SK-N-SH (cell line): ENCODE results near the gene CR1L. TPM values are rescaled to one million over a fixed set of nuclear protein-coding genes. Genes with fewer than 3 reads are reported as not detected.
A peak's percentile ranks its signal among the peaks of the same experiment; 100 is the strongest.
"Not testable (repeated sequence)": the region's sequence is repeated elsewhere in the genome, so short reads cannot be mapped to it uniquely, and the experiment has no call there.

ENCODE experiments used
- CTCF ChIA-PET: fragments of 300-600, 350-600 bp; formaldehyde crosslinking; extraction: SDS; loops from one replicate; lab custom pipeline; 2021; lab: Yijun Ruan, JAX
- POLR2A ChIA-PET: fragments of 350-600 bp; sonication (Branson Sonifier 250); formaldehyde crosslinking; extraction: SDS; loops from one replicate; lab custom pipeline; 2020; ENCODE audit warnings: antibody characterized with exemption, inconsistent platforms; lab: Yijun Ruan, JAX
- DNase-seq: peaks from one replicate; pipeline ENCODE4 v3.0.0; 2012
- H2AFZ ChIP-seq: fragments of 200-600 bp; sonication (generic); 2 replicates; pipeline ENCODE4 v1.8.1; 2016; ENCODE audit warnings: antibody characterized with exemption, mild to moderate bottlenecking, low read depth
- H3F3A ChIP-seq: fragments of 200-600 bp; sonication (generic); replicated peaks from 2 replicates; pipeline ENCODE3; 2016; ENCODE audit warnings: antibody characterized with exemption, mild to moderate bottlenecking; ENCODE audit not compliant: insufficient read depth
- H3K27ac ChIP-seq, 2 experiments: fragments of 200-500 bp in 1 of 2; fragments of 200-600 bp in 1 of 2; sonication (Bioruptor generic) in 1 of 2; sonication (generic), shearing (Covaris generic) in 1 of 2; 2 replicates each; pipeline versions ENCODE4 v1.5.1 to v1.6.1; 2014 to 2016; ENCODE audit warnings: low read depth in 2 of 2, inconsistent platforms in 1 of 2, low read length in 1 of 2, mild to moderate bottlenecking in 1 of 2, mixed read lengths in 1 of 2
- H3K27me3 ChIP-seq: fragments of 200-600 bp; sonication (generic), shearing (Covaris generic); 2 replicates; pipeline ENCODE4 v1.6.1; 2016; ENCODE audit warnings: mixed run types; ENCODE audit not compliant: insufficient read depth
- H3K36me3 ChIP-seq, 2 experiments: fragments of 200-500 bp in 1 of 2; fragments of 200-600 bp in 1 of 2; sonication (Bioruptor generic) in 1 of 2; sonication (generic) in 1 of 2; replicated peaks in 1 of 2; 2 replicates each; pipeline versions ENCODE3 to v1.5.1; 2014 to 2016; ENCODE audit warnings: low read length in 1 of 2, mild to moderate bottlenecking in 1 of 2; ENCODE audit not compliant: insufficient read depth in 2 of 2, control insufficient read depth in 1 of 2
- H3K4me1 ChIP-seq, 2 experiments: fragments of 200-500 bp in 1 of 2; fragments of 200-600 bp in 1 of 2; sonication (Bioruptor generic) in 1 of 2; sonication (generic), shearing (Covaris generic) in 1 of 2; 2 replicates each; pipeline versions ENCODE4 v1.5.1 to v1.6.1; 2014 to 2016; ENCODE audit warnings: low read depth in 1 of 2, low read length in 1 of 2, mixed run types in 1 of 2; ENCODE audit not compliant: insufficient read depth in 2 of 2, control insufficient read depth in 1 of 2
- H3K4me2 ChIP-seq: fragments of 200-600 bp; sonication (generic), shearing (Covaris generic); 2 replicates; pipeline ENCODE4 v1.6.1; 2017; ENCODE audit warnings: mixed run types
- H3K4me3 ChIP-seq, 2 experiments: fragments of 200-500 bp in 1 of 2; fragments of 200-600 bp in 1 of 2; sonication (Bioruptor generic) in 1 of 2; sonication (generic), shearing (Covaris generic) in 1 of 2; 2 replicates each; pipeline versions ENCODE4 v1.5.1 to v1.8.1; 2014 to 2016; ENCODE audit warnings: low read depth in 2 of 2, inconsistent platforms in 1 of 2, low read length in 1 of 2, mild to moderate bottlenecking in 1 of 2, mixed read lengths in 1 of 2, moderate library complexity in 1 of 2
- H3K79me2 ChIP-seq: fragments of 200-600 bp; sonication (generic); 2 replicates; pipeline ENCODE4 v1.8.1; 2017; ENCODE audit warnings: mild to moderate bottlenecking; ENCODE audit not compliant: insufficient read depth
- H3K9ac ChIP-seq: fragments of 200-600 bp; sonication (generic); 2 replicates; pipeline ENCODE4 v1.6.1; 2017; ENCODE audit warnings: mixed run types
- H3K9me2 ChIP-seq: fragments of 200-600 bp; sonication (generic); 2 replicates; pipeline ENCODE4 v1.6.1; 2017; ENCODE audit warnings: mixed run types
- H3K9me3 ChIP-seq: fragments of 200-600 bp; sonication (generic); 2 replicates; pipeline ENCODE4 v1.6.1; 2017; ENCODE audit warnings: mixed run types, mild to moderate bottlenecking, moderate library complexity
- H4K20me1 ChIP-seq: fragments of 200-600 bp; sonication (generic); 2 replicates; pipeline ENCODE4 v1.6.1; 2017; ENCODE audit warnings: mild to moderate bottlenecking, mixed run types; ENCODE audit not compliant: insufficient read depth
- CHD2 ChIP-seq: fragments of 150-350 bp; IDR thresholded peaks from 2 replicates; pipeline ENCODE4 v1.6.1; 2018; ENCODE audit warnings: low read length; ENCODE audit not compliant: partially characterized antibody
- ELF1 ChIP-seq: IDR thresholded peaks from 2 replicates; pipeline ENCODE4 v1.4.0; 2012
- EP300 ChIP-seq, 2 experiments: IDR thresholded peaks; 2 replicates each; pipeline versions ENCODE4 v1.4.0 to v1.6.1; 2012; ENCODE audit warnings: borderline replicate concordance in 1 of 2, low read depth in 1 of 2, low read length in 1 of 2
- EZH2phosphoT487 ChIP-seq: fragments of 200-600 bp; sonication (generic); IDR thresholded peaks from 2 replicates; pipeline ENCODE4 v1.6.1; 2017; ENCODE audit warnings: low read depth, mixed run types, mild to moderate bottlenecking, antibody characterized with exemption, moderate library complexity, borderline replicate concordance
- FOXJ3 ChIP-seq: sonication (generic); formaldehyde crosslinking; IDR thresholded peaks from 2 replicates; pipeline ENCODE4 v1.5.1; 2020; ENCODE audit warnings: mild to moderate bottlenecking, missing genetic modification reagents
- FOXM1 ChIP-seq: IDR thresholded peaks from 2 replicates; pipeline ENCODE4 v1.4.0; 2012; ENCODE audit warnings: low read depth, mild to moderate bottlenecking
- GATA2 ChIP-seq: sonication (generic); formaldehyde crosslinking; IDR thresholded peaks from 2 replicates; pipeline ENCODE4 v1.5.0; 2020; ENCODE audit warnings: mild to moderate bottlenecking, missing genetic modification reagents
- IRF3 ChIP-seq: fragments of 150-350 bp; IDR thresholded peaks from 2 replicates; pipeline ENCODE4 v1.6.1; 2016; ENCODE audit warnings: mild to moderate bottlenecking, low read depth, low read length
- JUND ChIP-seq: IDR thresholded peaks from 2 replicates; pipeline ENCODE4 v1.4.0; 2012
- MAX ChIP-seq: IDR thresholded peaks from 2 replicates; pipeline ENCODE4 v1.4.0; 2012; ENCODE audit warnings: low read depth
- NFIC ChIP-seq: IDR thresholded peaks from 2 replicates; pipeline ENCODE4 v1.4.0; 2012; ENCODE audit warnings: borderline replicate concordance
- POLR2AphosphoS5 ChIP-seq: IDR thresholded peaks from 2 replicates; pipeline ENCODE4 v1.6.1; 2012; ENCODE audit warnings: low read depth, low read length
- RXRA ChIP-seq: IDR thresholded peaks from 2 replicates; pipeline ENCODE4 v1.4.0; 2012; ENCODE audit warnings: low read depth, mild to moderate bottlenecking, borderline replicate concordance
- TAF1 ChIP-seq: IDR thresholded peaks from 2 replicates; pipeline ENCODE4 v1.6.1; 2012; ENCODE audit warnings: low read depth, mild to moderate bottlenecking, low read length, moderate library complexity, borderline replicate concordance
- TEAD4 ChIP-seq: IDR thresholded peaks from 2 replicates; pipeline ENCODE4 v1.4.0; 2012; ENCODE audit warnings: mild to moderate bottlenecking, borderline replicate concordance; ENCODE audit not compliant: insufficient read depth
- USF1 ChIP-seq: IDR thresholded peaks from 2 replicates; pipeline ENCODE4 v1.4.0; 2012; ENCODE audit warnings: low read depth, borderline replicate concordance
- ZBTB33 ChIP-seq: IDR thresholded peaks from 2 replicates; pipeline ENCODE4 v1.4.0; 2012; ENCODE audit warnings: low read depth, borderline replicate concordance
- WGBS: methylation state at CpG from one replicate; pipeline ENCODE4 v1.1.6; 2017; ENCODE audit warnings: low lambda C conversion rate; 5-methylcytosine and 5-hydroxymethylcytosine counted together
- polyA plus RNA-seq, 3 experiments: library from polyadenylated mRNA; depleted of rRNA; stranded (reverse); fragments of >200 nt; gene quantifications; 2 replicates each; pipeline ENCODE4 v1.2.3, GENCODE V29; 2012
- TF ChIP-seq, protein P1 (sequence below): IDR thresholded peaks from 2 replicates; pipeline ENCODE4 v1.6.1; 2012; ENCODE audit warnings: mild to moderate bottlenecking, low read depth, low read length, moderate library complexity
- TF ChIP-seq, protein P2 (sequence below): fragments of 150-350 bp; IDR thresholded peaks from 2 replicates; pipeline ENCODE4 v1.6.1; 2017; ENCODE audit warnings: antibody characterized with exemption, low read length, low read depth, borderline replicate concordance

The CR1L gene
- polyA plus RNA-seq, 1 of the 3 experiments (the other 2 are of a cell fraction) = not detected

- Histone ChIP-seq H3K27me3 (no peaks in the 10 kb centered on the region), H3K9ac (no peak overlapping the region), H2AFZ (peak overlapping the region; percentile 97), H3K27ac (no peak overlapping the region; a peak in 1 of 4 replicates), H3K4me3 (peak overlapping the region; percentile 87 to 99; a peak in 3 of 4 replicates), H3K36me3 (no peaks in the 10 kb centered on the region), H4K20me1 (peaks cover 21% of the 10 kb centered on the region), H3K9me2 (no peaks in the 10 kb centered on the region), H3F3A (no peaks in the 10 kb centered on the region), H3K4me1 (peaks cover 17 to 20% of the 10 kb centered on the region in 2 experiments; a peak in 3 of 4 replicates), H3K79me2 (peaks cover 38% of the 10 kb centered on the region), H3K9me3 (no peaks in the 10 kb centered on the region), H3K4me2 (peak overlapping the region; percentile 79)
- TF ChIP-seq, protein P1, sequence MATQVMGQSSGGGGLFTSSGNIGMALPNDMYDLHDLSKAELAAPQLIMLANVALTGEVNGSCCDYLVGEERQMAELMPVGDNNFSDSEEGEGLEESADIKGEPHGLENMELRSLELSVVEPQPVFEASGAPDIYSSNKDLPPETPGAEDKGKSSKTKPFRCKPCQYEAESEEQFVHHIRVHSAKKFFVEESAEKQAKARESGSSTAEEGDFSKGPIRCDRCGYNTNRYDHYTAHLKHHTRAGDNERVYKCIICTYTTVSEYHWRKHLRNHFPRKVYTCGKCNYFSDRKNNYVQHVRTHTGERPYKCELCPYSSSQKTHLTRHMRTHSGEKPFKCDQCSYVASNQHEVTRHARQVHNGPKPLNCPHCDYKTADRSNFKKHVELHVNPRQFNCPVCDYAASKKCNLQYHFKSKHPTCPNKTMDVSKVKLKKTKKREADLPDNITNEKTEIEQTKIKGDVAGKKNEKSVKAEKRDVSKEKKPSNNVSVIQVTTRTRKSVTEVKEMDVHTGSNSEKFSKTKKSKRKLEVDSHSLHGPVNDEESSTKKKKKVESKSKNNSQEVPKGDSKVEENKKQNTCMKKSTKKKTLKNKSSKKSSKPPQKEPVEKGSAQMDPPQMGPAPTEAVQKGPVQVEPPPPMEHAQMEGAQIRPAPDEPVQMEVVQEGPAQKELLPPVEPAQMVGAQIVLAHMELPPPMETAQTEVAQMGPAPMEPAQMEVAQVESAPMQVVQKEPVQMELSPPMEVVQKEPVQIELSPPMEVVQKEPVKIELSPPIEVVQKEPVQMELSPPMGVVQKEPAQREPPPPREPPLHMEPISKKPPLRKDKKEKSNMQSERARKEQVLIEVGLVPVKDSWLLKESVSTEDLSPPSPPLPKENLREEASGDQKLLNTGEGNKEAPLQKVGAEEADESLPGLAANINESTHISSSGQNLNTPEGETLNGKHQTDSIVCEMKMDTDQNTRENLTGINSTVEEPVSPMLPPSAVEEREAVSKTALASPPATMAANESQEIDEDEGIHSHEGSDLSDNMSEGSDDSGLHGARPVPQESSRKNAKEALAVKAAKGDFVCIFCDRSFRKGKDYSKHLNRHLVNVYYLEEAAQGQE = no peak
- no peak for TF ChIP-seq JUND
- no peak for TF ChIP-seq RXRA
- no peak for TF ChIP-seq ELF1
- TF ChIP-seq USF1 = no peak
- TF ChIP-seq GATA2 (CRISPR knock-in tag) = no peak
- TF ChIP-seq CHD2 = no peak
- TF ChIP-seq FOXJ3 (CRISPR knock-in tag) = no peak
- TF ChIP-seq EP300 (IDR thresholded peaks at IDR 0.05; ENCODE audit: borderline replicate concordance in 1 of 2, low read depth in 1 of 2, low read length in 1 of 2) = no peak
- no peak for TF ChIP-seq TEAD4
- TF ChIP-seq ZBTB33 = no peak
- TF ChIP-seq TAF1 = no peak
- TF ChIP-seq IRF3 = no peak
- TF ChIP-seq FOXM1 = no peak
- no peak for TF ChIP-seq NFIC
- no peak for TF ChIP-seq MAX
- no peak for TF ChIP-seq POLR2AphosphoS5
- TF ChIP-seq EZH2phosphoT487 = no peak
- TF ChIP-seq, protein P2, sequence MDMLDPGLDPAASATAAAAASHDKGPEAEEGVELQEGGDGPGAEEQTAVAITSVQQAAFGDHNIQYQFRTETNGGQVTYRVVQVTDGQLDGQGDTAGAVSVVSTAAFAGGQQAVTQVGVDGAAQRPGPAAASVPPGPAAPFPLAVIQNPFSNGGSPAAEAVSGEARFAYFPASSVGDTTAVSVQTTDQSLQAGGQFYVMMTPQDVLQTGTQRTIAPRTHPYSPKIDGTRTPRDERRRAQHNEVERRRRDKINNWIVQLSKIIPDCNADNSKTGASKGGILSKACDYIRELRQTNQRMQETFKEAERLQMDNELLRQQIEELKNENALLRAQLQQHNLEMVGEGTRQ = no peak
- no peak for DNase-seq
- CTCF ChIA-PET = interaction anchor here (5.8 kb wide), 1 partner anchor 46 kb away, joined by 35 read pairs; no protein-coding TSS in a partner anchor
- 85% methylated on average over 5 of the region's 5 CpGs for WGBS
- POLR2A ChIA-PET = no interaction called here
Observed at GRCh38 chr1:207750631-207751305, 105.8 kb downstream of the CR1L start.

- Histone ChIP-seq H3K4me3 (peak overlapping the region; percentile 87 to 99), H3K27ac (peak overlapping the region; percentile 72 to 90), H2AFZ (peak overlapping the region; percentile 97), H3K4me1 (peaks cover 17 to 20% of the 10 kb centered on the region in 2 experiments; a peak in 3 of 4 replicates), H4K20me1 (peaks cover 22% of the 10 kb centered on the region), H3K9ac (peak overlapping the region; percentile 50; the same call in 1 of the 2 replicates), H3K79me2 (peaks cover 44% of the 10 kb centered on the region), H3K4me2 (peak overlapping the region; percentile 79)
- CTCF ChIA-PET = interaction anchor here (5.8 kb wide), 1 partner anchor 46 kb away, joined by 35 read pairs; no protein-coding TSS in a partner anchor
- H3K9me3 ChIP-seq, POLR2A ChIA-PET, H3K36me3 ChIP-seq, H3K27me3 ChIP-seq, H3F3A ChIP-seq, H3K9me2 ChIP-seq, DNase-seq: not testable (repeated sequence)
- WGBS = 36% methylated on average over 7 of the region's 7 CpGs
Observed at GRCh38 chr1:207751463-207751789, 106.5 kb downstream of the CR1L start.
